SKM-1 (cell line): ENCODE results near the gene GDNF.
"Not testable (repeated sequence)": the region's sequence is repeated elsewhere in the genome, so short reads cannot be mapped to it uniquely, and the experiment has no call there.

Source experiments
- DNase-seq: peaks from one replicate; lab custom pipeline; 2025; ENCODE audit not compliant: unreplicated experiment; lab: John Stamatoyannopoulos, UW

Gene GDNF, protein sequence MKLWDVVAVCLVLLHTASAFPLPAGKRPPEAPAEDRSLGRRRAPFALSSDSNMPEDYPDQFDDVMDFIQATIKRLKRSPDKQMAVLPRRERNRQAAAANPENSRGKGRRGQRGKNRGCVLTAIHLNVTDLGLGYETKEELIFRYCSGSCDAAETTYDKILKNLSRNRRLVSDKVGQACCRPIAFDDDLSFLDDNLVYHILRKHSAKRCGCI

DNA sequence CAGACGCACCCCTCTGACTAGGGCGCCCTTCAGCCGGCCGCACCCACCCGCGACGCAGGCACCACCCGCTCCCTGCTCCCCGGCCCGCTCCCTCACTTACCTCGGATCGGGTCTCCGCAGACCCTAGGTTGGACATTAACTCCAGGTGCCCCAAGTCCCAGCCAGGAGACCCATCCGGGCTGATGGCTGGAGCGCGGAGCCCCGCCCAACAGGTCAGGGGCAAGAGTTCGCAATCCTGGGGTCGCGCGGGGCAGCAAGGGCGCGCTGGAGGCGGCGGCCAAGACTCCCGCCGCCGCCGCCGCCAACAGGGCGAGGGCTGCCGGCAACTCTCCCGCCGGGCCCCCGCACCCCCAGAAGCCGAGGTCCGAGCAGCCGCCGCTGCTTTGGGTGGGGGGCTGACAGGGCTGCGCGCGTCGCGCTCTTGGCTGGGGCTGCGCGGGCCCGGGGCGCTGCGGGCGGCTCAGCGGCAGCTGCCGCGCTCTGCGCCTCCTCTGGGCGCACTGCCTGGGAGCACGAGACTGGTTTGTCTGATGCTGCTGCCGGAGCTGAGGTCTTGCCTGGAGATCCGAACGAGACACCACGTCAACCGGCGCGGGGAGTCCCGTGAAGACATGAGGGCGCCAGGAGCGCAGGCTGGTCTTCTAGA is at the start of gene GDNF:
GDNF (minus strand) TSS at position 635 of the 646 bp plus-strand sequence. CDS start 5,245 bp downstream, outside the sequence.
- DNase-seq: no peak

DNA sequence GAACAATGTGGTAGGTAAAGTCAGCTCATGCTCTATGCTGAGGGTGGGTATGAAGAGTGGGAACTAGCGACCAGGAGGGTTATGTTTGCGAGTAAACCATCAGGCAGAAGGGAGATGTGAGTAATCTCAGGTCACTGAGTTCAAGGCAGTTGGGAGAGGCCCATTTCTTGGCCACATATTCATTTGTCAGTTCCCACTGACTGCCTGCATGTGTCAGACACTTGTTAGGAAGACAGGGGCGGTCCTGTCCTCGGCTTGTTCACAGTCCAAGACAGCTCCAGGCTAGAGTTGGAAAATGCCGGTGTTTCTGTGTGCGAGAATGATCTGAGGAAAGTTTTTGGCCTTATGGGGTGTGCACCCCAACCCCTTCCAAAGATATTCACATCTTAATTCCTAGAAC is 48.6 kb upstream of the GDNF start:
- DNase-seq: no peak

DNA sequence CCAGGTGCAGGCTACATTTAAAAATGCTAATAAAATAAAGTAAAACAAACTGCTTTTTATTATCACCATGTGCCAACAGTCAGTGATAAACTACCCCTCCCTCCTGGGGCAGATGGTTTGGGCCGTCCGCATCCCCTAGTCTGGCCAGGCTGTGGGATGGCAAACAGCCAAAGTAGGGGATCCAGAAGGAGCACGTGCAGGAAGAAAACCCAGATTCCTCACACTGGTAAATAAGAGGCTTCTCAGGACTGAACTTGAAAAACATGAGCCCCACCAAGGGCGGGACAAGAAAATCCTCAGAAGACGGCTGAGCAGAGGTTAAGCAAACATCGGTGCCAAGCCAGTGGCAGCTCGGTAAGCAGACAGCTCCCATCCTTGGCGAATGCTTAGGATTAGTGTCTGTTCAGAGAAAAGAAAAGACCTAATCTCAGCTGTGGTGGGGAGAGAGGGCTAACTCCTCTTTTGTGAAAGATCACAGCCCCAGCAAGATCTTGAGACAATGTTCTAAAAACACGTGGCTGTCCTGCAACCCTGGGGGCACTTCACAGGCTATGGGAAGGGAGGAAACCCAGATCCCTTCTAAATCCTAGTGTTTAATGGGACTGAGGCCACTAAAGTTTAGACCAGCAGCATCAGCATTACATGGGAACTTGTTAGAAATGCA is 46.5 kb upstream of the GDNF start:
- no peak for DNase-seq

DNA sequence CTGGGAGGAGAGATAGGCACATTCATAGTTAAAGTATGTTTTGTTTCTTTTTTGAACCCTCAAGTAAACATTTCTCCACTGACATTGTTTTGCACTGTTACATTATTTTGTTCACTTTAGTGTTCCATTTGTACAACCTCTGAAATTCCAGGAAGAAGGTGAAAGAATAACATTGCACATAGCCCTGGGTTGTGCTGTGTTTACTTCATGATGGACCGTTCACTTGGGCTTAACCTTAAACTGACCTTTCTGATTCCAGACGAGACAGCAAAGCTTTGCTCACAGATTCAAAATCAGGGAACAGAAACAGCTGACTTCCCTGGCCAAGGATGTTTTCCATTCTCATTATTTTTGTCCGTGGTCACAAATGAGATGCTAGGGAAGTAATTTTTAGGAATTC is 42.8 kb upstream of the GDNF start:
- DNase-seq: no peak

DNA sequence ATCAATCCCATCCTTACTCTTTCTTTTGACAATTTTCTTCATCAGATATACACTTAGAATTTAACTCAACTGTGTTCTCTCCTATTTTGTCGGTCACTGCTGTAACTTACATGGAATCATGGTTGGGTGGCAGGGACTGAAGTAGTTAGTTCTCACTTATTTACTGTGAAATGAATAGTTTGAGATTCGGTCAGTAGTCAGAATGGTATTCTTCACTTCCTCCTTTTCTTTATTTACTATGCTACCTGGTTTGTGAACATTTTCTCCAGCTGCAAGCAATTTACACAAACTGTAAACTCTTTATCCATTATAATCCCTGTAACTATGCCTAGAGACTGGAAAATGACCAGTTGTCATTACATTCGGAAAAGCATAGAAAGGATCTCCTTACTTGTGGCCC is 41.5 kb upstream of the GDNF start:
- DNase-seq: no peak

DNA sequence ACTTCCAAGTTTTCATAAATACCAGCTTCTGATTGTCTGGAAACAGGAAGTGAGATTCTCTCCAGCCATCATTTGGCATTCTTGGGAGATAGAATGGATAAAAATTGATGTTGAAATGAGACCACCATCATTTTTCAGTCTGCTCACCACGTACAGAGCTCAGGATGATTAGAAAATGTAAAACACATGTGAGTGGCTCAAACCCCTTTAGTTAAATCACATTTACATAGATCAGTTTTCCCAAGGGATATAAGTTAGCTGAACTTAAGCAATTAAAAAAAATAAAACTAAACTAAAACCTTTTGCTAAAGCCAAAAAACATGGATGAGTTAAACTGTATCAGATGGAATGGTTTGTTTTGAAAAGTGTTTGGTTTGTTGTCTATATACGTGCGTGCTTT is 37.1 kb upstream of the GDNF start:
- DNase-seq: no peak

DNA sequence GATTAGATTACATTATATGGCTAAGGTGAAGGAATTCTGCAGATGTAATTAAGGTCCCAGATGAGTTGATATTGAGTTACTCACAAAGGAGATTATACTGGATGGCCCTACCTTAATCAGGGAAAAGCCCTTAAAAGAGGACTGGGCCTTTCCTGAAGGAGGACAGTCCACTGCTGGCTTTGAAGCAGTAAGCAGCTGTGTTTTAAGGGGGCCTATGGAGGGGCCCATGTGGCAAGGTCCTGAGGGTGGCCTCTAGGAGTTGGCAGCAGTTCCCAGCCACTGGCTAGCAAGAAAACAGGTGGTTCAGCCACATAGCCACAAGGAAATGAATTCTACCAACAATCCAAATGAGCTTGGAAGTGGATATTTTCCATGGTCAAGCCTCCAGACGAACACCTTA is 36.4 kb upstream of the GDNF start:
- DNase-seq: no peak

DNA sequence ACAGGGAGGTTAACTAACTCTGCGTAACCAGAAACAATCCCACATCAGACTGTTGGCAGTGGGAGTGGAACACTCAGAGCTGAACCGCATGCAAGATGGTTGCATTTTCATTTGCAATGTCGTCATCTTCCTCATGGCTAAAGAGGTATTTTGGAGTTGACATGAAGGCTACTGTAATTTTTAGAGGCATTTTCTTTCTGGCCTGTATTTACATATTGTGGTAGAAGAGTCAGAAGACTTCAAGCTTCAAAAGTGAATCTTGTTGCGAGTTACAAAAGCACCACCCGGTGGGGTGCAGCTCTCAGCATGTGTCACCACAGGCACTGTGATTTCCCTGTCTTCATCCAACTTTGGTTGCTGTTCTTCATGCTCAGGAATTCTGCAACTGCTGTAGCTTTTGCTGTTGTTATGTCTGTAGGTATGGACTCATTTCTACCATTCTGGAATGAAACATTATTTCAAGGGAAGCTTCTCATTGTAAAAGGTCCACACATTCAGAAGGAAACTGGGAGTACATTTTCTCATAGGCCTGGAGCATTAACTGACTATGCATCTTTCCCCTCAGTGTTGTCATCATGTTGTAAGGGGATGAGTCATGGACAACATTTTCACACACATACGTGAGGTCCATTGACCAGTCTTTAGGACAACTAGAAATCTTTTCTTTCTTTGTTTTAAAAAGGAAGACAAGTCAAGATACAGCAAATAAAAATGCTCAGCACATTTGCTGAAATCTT is 35.4 kb upstream of the GDNF start:
- no peak for DNase-seq

DNA sequence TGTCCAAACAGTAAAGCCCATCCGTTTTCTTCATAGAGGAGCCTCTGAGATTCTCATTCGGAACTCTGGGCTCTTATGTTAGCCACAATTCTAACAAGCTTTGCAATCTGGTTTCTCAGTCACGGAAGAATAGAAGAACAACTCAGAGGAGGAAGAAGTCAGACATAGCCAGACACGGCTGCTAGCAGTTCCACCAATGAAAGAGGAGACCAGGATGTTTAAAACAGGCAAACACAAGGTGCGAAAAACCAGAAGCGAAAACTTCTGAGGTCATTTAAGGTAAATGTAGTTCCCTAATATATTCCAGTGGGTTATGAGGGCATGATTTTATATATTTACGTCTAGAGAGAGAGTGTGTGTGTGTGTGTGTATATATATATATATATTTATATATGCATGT is 34.1 kb upstream of the GDNF start:
- DNase-seq: no peak

DNA sequence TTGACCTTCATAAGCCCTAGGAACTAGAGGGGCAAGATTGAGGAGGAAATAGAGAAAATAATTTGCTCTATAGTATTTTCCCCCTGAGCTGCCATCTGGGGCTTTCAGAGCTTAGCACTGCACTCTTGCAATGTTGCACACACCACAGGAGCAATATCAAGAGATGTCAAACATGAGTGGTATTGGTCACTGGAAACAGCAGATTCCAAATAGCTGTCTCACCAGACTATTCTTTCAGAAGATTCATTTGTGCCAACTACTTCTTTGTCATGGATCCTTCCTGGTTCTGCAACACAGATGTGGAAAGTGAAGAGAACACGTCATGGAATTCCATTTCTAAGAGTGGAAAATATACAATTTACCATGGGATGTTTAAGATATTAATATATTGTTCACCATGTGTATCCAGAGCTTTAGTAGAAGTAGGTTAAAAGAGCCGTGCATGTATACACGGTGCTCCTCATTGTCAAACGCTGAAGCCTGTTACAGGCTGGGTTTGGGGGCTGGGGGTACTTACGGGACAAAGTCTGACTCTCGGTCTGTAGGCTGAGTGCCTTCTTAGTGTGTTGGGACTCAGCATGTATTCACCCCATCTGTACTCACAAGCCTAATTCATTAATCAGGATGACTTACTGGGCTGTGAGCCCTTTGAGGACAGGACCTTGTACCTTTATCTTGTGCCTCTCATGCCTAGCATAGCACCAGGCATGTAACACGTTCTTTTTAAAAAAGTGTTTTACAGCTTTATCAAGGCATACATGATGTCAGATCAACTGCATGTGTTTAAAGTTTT is 31.4 kb upstream of the GDNF start:
- DNase-seq: no peak

DNA sequence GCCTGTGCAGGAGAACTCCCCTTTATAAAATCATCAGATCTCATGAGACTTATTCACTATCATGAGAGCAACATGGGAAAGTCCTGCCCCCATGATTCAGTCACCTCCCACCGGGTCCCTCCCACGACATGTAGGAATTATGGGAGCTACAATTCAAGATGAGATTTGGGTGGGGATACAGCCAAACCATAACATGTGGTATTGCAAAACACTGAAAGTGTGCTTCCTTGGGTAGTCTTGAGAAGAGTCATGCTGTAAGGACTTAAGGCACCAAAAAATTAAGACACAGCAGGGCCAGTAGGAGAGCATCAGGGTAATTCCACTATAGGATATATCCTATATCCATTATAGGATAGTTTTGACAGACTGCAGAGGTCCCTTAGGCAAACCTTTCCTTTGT is 29.4 kb upstream of the GDNF start:
- no peak for DNase-seq

DNA sequence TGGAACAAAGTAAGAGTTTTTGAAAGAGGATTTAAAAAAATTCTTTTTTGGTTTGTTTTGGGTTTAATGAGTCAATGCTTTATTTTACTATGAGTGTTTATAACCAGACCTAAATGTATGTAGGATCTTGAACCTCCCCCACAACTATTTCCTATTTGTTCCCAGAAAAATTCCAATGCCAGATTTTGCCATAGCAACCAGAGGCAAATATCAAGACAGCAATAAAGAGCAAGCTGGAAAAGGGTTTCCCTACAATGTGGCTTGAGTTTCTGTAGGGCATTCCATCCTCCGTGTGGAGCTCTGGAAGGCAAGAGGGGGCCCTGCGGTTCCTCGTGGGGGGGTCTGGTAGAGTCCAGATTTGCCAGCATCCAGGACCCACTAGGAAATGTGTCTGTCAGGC is 27.8 kb upstream of the GDNF start:
- DNase-seq: no peak

DNA sequence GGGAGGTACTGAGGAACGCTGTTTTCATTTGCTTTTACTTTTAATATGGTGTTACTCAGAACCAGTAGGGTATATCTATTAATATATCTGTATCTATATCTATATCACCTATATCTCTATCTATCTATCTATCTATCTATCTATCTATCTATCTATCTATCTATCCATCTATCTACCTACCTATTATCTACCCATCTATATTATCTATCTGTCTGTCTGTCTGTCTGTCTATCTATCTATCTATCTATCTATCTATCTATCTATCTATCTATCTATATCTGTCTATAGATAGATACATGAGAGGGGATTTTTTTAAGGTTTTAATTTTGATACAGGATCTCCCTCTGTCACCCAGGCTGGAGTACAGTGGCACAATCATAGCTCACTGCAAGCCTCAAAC is 23.1 kb upstream of the GDNF start:
- not testable (repeated sequence) for DNase-seq

DNA sequence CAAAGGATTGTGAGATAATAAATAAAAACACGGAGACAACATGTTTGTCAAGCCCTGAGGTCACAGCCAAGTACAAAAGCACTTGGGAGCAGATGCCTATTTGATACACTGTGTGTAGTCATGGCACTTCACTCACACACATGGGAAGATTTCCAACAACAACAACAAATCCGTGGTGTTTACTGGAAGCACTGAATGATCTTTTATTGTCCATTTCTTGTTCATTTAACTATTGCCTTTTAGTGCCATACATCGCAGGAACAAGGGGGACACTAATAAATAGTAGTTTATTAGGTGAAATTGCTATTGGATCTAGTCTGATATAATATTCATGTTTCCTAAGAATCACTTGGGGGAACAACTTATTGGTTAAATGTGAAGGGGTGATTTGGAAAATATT is 20.4 kb upstream of the GDNF start:
- no peak for DNase-seq

DNA sequence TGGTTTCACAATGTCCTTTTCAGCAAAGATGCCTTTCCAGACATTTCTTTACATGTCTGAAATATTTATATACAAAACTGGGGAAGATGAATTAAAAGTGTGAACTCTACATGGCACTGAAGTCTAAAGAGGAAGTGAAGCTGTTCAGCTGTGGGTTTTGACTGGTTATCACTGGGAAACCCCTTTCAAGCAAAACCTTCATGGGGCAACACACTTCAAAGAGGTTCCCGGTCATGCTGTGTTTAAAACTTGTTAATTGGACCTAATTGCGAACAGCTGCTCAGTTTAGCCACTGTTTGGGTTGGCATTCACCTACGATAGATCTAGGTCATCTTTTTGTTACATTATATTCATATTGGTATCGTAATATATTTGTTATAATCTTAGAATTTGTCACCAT is 20.0 kb upstream of the GDNF start:
- no peak for DNase-seq

DNA sequence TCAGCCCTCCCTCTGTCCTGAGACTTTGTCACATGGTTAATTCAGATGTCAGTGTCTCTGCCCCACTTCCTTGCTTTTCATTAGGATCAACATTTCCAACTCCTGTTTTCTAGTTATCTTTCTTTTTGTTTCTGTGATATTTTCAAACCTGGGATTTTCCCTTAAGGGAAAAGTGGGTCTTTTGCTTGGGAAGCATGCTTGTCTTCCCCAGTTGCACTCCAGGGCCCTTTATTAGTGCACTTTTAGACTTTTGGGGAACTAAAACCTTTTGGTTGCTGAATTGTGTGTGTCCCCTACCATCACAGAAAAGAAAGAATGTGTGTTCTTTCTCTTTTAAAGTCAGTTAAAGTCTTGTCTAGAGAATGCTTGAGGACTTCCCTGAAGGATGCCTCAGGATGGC is 18.4 kb upstream of the GDNF start:
- no peak for DNase-seq

DNA sequence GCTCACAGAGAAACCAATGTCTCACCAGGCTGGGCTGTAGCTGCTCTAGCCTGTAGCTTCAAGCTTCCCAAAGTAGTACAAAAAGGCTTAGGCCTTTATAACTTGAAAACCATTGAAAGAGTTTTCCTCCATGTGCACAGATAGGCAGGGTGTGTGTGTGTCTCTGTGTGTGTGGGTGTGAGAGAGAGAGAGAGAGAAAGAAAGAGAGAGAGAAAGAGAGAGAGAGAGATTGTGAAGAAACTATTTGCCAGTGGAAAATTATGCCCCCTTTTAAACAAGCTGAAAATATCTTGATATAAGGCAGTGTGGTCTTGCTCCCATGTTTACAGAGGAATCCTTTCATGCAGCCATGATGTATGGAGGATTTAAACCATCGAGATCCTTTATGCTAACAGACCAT is 17.9 kb upstream of the GDNF start:
- no peak for DNase-seq

DNA sequence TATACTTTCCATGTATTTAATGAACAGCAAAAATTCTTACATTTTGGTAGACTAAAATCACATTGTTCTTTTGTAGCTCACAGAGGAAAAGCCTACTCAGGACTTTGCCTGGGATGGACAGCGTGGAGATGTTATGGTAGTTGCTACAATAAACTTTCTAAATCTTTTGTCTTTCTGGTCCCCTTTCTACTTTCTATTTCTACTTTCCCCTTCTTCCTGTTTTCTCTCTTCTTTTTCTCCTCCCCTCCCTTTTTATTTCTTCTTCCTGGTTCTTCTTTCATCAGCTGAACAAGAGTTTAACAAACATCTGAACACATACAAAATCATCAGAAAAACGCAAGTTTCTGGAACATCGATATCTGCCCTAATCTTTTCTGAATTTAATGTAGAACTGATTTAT is 15.6 kb upstream of the GDNF start:
- DNase-seq: no peak

DNA sequence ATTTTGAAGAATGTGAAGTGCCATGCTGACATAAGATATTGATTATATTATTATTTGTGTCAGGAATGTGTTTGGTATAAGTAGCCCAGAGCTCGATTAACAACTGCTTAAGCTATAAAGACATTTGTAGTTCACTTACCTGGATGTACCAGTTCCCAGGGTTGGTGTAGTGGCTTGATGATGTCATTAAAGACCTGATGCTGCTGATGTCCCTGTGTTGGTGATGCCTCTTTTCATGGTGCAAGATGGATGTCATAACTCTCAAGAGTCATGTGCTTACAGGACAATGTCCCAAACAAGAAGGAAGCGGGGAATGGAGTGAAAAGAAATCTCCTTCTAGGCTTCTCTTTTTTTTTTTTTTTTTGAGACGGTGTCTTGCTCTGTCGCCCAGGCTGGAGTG is 11.5 kb upstream of the GDNF start:
- DNase-seq: no peak

DNA sequence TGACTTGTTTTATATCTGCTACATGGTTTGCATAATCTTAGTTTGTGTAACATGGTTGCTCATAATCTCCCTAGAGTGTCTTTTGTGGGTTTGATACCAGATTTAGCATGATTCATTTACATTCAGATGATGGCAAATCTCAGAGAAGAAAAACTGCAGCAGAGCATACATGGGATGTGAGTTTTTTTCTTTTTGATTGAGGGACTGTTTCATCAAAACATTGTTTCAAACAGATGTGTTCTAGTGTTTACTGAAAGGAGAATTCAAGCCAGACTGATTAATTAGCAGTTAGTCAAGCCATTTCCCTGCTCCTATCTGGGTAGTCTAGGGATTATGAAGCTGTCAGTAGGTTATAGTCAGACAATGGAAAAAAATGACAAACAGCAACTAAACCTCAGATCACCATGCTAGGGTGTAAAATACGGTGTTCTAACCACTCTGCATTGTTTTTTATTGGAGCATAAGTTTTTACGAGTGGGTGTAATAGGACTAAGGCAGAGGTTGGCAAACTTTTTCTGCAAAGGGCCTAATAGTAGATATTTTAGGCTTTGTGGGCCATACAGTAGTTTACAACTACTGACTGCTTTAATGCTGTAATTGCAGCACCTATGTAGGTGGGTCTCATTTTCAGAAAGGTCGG is 10.5 kb upstream of the GDNF start:
- no peak for DNase-seq

DNA sequence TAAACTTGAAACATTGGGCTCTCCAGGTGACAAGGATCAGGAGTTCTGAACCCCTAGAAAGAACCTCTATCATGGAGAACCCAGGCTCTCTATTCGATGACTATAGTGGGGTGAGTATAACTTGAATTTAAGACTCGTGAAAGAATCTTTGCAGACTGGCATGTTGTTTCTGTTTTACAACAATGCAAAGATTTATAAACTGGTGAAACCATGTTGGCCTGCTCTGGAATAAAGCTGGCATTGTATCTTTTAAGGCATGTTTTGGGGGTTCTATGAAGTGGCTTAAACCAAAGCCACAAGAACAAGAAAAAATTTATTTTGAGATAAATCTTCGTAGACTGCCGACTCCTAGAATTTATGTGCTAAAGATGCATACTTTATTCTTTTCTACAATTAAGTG is 9.8 kb upstream of the GDNF start:
- no peak for DNase-seq
